Activated CD8-positive, alpha-beta memory T cell treated with anti-CD3 and anti-CD28 coated beads for 4 hours (primary cell): ENCODE results near the gene APH1A.
"Not testable (repeated sequence)": the region's sequence is repeated elsewhere in the genome, so short reads cannot be mapped to it uniquely, and the experiment has no call there.

Source experiments
- DNase-seq, 2 donors: peaks; one replicate each; pipeline ENCODE4 v3.0.0-alpha.2; 2020; ENCODE audit warnings: low read depth in 2 of 2

APH1A gene

DNA sequence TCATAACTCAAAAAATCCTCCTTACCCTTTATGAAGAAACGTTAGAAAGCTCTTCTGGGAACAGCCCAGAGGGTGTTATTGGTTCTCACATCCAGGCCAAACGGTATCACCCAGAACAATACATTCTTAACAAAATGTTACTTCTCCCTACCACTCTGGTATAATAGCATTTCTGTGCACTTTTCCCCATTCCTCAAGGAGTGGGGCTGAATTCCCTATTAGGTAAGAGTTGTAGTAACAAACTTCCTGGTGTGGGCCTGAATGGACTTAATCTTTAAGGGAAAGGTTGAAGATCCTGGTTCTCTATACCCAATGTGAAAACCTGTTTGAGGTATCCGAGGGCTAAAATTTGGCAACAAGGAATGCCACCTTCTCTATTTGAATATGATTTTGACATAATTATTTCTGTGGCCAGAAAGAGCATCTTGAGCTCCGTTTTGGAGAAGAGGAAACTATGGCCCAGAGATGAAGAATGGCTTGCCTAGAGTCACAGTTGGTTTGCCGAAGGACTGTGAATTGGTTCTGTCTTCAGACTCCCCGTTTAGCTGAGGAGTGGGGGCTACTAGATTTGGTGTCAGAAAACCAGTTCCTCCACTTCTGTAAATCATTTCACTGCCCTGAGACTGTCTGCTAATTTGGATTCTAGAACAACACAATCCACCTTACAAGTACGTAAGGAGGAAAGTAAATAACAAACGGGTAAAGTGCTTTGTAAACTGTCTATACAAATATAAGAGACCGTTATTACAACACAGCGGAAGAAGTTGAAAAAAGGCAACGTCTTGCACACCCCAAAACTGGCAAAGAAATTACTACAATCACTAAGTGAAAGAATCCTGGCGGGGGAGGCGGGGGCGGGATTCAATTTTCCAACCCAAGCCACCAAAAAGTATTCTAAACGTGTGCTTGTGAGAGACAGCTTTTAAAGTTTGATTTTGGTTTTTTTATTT is 35.2 kb downstream of the APH1A start:
- peak in 1 of 2 donors; percentile 50 for DNase-seq

DNA sequence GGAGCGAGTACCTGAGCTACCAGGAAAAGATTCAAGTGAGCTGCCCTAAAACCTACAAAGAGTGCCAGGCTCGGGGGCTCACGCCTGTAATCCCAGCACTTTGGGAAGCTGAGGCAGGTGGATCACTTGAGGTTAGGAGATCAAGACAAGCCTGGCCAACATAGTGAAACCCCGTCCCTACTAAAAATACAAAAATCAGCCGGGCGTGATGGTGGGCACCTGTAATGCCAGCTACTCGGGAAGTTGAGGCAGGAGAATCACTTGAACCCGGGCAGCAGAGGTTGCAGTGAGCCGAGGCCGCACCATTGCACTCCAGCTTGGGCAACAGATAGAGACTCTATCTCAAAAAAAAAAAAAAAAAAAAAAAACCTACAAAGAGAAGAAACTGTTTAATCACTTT is 35.9 kb downstream of the APH1A start:
- DNase-seq: not testable (repeated sequence)

DNA sequence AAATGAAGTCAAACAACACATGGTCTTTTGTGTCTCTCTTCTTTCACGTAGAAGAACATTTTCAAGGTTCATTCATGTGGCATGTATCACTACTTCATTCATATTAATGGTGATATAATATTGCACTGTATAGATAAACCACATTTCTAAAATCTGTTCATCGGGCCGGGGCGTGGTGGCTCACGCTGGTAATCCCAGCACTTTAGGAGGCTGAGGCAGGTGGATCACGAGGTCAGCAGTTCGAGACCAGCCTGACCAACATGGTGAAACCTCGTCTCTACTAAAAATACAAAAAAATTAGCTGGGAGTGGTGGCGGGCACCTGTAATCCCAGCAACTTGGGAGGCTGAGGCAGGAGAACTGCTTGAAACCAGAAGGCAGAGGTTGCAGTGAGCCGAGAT is 40.6 kb downstream of the APH1A start:
- DNase-seq: not testable (repeated sequence)

DNA sequence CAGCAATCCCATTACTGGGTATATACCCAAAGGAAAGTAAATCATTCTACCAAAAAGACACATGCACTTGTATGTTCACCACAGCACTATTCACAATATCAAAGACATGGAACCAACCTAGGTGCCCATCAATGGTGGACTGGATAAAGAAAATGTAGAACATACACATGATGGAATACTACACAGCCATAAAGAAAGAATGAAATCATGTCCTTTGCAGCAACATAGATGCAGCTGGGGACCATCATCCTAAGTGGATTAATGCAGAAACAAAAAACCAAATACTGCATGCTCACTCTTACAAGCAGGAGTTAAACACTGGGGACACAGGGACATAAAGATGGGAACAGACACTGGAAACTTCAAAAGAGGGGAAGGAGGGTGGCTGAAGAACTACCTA is 41.6 kb downstream of the APH1A start:
- DNase-seq: no peak

DNA sequence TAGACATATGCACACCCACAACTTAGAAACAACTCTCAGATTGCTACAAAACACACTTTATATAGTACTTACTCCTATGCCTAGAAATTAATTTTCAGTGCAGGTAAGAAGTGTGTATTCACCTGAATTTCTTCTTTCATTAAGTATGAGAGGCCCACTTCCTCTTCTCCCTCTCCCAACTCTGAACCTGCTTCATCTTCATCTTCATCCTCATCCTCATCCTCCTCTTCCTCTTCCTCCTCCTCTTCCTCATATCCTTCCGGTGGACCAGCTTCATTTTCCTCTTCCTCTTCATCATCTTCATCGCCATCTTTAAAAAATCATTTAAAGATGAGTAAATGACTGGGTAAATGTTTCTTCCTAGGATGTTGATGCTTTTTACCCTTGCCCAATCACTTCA is 42.3 kb downstream of the APH1A start:
- no peak for DNase-seq

DNA sequence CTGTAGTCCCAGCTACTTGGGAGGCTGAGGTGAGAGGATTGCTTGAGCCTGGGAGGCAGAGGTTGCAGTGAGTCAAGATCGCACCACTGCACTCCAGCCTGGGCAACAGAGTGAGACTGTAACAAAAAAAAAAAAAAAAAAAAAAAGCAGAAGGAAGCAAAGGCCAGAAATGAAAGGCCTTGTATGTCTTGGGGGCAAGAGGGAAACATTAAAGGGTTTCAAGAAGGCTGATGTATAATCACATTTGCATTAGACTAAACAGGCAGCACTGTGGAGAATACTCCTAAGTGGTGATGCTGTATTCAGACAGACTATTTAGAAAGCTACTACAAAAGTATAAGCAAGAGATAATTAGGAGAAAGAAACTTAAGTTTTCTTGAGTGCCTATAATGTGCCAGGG is 43.3 kb downstream of the APH1A start:
- no peak for DNase-seq

DNA sequence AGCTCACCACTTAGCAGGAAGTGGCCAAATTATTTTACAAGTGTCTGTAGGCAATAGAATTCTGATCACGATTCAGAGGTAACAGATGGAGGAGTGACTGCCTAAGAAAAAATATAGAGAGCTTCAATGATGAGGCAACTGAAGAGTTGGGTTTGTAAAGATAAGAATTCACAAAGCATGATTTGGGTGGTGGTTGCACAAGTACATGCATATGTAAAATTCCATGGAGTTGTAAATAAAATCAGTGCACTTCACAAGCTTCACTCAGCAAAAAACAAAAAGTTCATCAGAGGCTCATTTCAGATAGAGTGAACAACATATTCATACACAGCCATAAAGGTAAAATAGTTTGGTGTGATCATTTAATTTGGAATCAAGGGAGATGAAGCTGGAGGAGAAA is 43.8 kb downstream of the APH1A start:
- DNase-seq: no peak

DNA sequence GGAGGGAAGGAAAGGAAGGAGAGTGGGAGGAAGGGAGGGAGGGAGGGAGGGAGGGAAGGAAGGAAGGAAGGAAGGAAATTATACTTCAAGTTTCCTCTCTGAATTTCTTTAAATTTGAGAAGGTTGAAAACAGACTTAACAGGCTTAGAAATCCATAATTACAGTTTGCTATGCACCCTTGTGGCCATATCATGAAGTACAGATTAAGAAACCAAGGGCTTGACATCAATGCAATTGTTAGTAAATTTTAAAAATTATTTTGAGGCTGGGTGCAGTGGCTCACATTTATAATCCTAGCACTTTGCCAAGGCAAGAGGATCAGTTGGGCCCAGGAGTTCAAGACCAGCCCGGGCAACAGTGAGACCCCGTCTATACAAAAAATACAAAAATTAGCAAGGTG is 47.3 kb downstream of the APH1A start:
- DNase-seq: no peak

DNA sequence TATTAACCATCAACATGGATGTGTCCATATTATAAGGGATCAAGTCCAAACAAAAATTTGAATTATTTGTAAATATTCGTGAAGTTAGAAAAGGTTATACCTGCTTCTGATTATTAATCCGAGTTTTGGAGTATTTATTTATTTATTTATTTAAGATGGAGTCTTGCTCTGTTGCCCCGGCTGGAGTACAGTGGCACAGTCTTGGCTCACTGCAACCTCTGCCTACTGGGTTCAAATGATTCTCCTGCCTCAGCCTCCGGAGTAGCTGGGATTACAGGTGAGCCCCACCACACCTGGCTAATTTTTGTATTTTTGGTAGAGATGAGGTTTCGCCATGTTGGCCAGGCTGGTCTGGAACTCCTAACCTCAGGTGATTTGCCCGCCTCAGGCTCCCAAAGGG is 53.0 kb downstream of the APH1A start:
- not testable (repeated sequence) for DNase-seq
